GM19397 (cell line): ENCODE results near the gene LAMP1.
"Not testable (repeated sequence)": the region's sequence is repeated elsewhere in the genome, so short reads cannot be mapped to it uniquely, and the experiment has no call there.

Experiments used
- ATAC-seq: cut with Tn5 transposase; IDR thresholded peaks from one replicate; pipeline ENCODE4 v1.9.1; 2021; ENCODE audit warnings: mild to moderate bottlenecking, moderate library complexity; ENCODE audit not compliant: unreplicated experiment

Gene LAMP1

GRCh38 chr13:113297370-113298042 lies 467 bp downstream of the LAMP1 start:
- peak; percentile 34 for ATAC-seq

GRCh38 chr13:113298043-113298945 lies 1.3 kb downstream of the LAMP1 start:
- no peak for ATAC-seq

GRCh38 chr13:113299951-113300350 lies 2.9 kb downstream of the LAMP1 start:
- ATAC-seq, result no peak

- no peak for ATAC-seq
Observed at GRCh38 chr13:113302986-113303385, 5.9 kb downstream of the LAMP1 start.

GRCh38 chr13:113304121-113304520 lies 7.1 kb downstream of the LAMP1 start:
- ATAC-seq, result no peak

- no peak for ATAC-seq
Observed at GRCh38 chr13:113305208-113305607, 8.2 kb downstream of the LAMP1 start.

- ATAC-seq, result no peak
Observed at GRCh38 chr13:113307491-113307890, 10.5 kb downstream of the LAMP1 start.

GRCh38 chr13:113309473-113309872 lies 12.4 kb downstream of the LAMP1 start:
- ATAC-seq, result no peak

GRCh38 chr13:113314112-113314511 lies 17.1 kb downstream of the LAMP1 start:
- ATAC-seq, result not testable (repeated sequence)

GRCh38 chr13:113314895-113315470 lies 17.9 kb downstream of the LAMP1 start:
- ATAC-seq, result not testable (repeated sequence)

GRCh38 chr13:113315992-113316391 lies 19.0 kb downstream of the LAMP1 start:
- no peak for ATAC-seq

- no peak for ATAC-seq
Observed at GRCh38 chr13:113317031-113317430, 20.0 kb downstream of the LAMP1 start.

GRCh38 chr13:113318956-113319355 lies 21.9 kb downstream of the LAMP1 start:
- no peak for ATAC-seq

- ATAC-seq, result no peak
Observed at GRCh38 chr13:113319371-113319770, 22.3 kb downstream of the LAMP1 start.

GRCh38 chr13:113320226-113320875 lies 23.3 kb downstream of the LAMP1 start:
- ATAC-seq, result no peak

GRCh38 chr13:113321546-113321945 lies 24.5 kb downstream of the LAMP1 start:
- ATAC-seq, result no peak

- no peak for ATAC-seq
Observed at GRCh38 chr13:113322043-113322461, 25.0 kb downstream of the LAMP1 start.

- ATAC-seq, result no peak
Observed at GRCh38 chr13:113322890-113323651, 26.0 kb downstream of the LAMP1 start.

- no peak for ATAC-seq
Observed at GRCh38 chr13:113323869-113324268, 26.8 kb downstream of the LAMP1 start.

- no peak for ATAC-seq
Observed at GRCh38 chr13:113324398-113324797, 27.4 kb downstream of the LAMP1 start.
